ENCODE results near the gene ETV5. TPM values are rescaled to one million over a fixed set of nuclear protein-coding genes. Genes with fewer than 3 reads are reported as not detected.

The ETV5 gene
- total and polyA plus RNA-seq, 2 donors (not counting 3 experiments of a cell fraction or from before 2014, with no cell fraction given) = 8.8 to 40.9 TPM

DNA sequence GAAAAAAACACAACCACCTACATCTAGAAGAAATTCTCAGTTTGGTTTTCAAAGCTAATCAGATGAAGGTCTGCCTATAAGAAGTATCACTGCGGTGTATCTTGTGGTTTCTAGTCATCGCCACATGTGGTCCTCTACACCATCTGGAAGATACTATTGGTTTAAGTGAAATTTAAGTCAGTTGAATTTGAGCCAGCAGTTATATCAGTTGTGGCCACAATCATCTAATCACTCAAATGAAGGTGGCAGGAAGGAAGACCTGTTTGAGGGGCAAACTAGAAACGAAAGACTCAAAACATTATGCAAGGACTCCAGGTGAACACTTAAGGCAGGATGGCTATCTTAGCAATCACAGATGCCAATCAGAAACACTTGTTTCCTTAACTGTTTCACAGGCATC lies 48.7 kb downstream of the ETV5 start:
- H3K4me2 ChIP-seq (ENCODE audit: insufficient read depth, low read length) = no peak overlapping the region
- no peaks in the 10 kb centered on the region for H4K20me1 ChIP-seq (replicated peaks; ENCODE audit: control insufficient read depth, extremely low read depth, insufficient read depth, low read length)
- intact Hi-C loops (cut with micrococcal nuclease) (no loop called here), dilution Hi-C loops (cut with MboI; ENCODE audit: extremely low pct_ligation_motif_present, low sequenced_read_pairs) (no loop called here)
- TF ChIP-seq, protein P1, sequence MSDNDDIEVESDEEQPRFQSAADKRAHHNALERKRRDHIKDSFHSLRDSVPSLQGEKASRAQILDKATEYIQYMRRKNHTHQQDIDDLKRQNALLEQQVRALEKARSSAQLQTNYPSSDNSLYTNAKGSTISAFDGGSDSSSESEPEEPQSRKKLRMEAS (IDR thresholded peaks at IDR 0.05; ENCODE audit: insufficient read depth, insufficient read length) = no peak
- TF ChIP-seq POLR2AphosphoS5 (IDR thresholded peaks at IDR 0.05; ENCODE audit: insufficient read depth, low read depth, low read length) (no peak), MYC (IDR thresholded peaks at IDR 0.05; ENCODE audit: low read depth, low read length) (no peak), FOS (IDR thresholded peaks at IDR 0.05; ENCODE audit: borderline replicate concordance, insufficient read depth, low read length) (no peak), GATA2 (IDR thresholded peaks at IDR 0.05; ENCODE audit: insufficient read depth, insufficient read length, low read depth, low read length) (no peak), EZH2 (IDR thresholded peaks at IDR 0.05; ENCODE audit: borderline replicate concordance, low read depth, low read length, severe bottlenecking) (no peak), POLR2A (IDR thresholded peaks at IDR 0.05; ENCODE audit: low read depth, low read length) (no peak), JUN (IDR thresholded peaks at IDR 0.05; ENCODE audit: borderline replicate concordance, insufficient read depth, insufficient read length, low read depth) (no peak)
- TF ChIP-seq, protein P2, sequence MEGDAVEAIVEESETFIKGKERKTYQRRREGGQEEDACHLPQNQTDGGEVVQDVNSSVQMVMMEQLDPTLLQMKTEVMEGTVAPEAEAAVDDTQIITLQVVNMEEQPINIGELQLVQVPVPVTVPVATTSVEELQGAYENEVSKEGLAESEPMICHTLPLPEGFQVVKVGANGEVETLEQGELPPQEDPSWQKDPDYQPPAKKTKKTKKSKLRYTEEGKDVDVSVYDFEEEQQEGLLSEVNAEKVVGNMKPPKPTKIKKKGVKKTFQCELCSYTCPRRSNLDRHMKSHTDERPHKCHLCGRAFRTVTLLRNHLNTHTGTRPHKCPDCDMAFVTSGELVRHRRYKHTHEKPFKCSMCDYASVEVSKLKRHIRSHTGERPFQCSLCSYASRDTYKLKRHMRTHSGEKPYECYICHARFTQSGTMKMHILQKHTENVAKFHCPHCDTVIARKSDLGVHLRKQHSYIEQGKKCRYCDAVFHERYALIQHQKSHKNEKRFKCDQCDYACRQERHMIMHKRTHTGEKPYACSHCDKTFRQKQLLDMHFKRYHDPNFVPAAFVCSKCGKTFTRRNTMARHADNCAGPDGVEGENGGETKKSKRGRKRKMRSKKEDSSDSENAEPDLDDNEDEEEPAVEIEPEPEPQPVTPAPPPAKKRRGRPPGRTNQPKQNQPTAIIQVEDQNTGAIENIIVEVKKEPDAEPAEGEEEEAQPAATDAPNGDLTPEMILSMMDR (IDR thresholded peaks at IDR 0.05; ENCODE audit: extremely low read depth in 1 of 2, insufficient read depth in 1 of 2, low read depth in 1 of 2, low read length in 2 of 2) = no peak
- peaks cover 3 to 11% of the 10 kb centered on the region in 2 experiments for H3K36me3 ChIP-seq (ENCODE audit: control insufficient read depth in 2 of 2, extremely low read depth in 1 of 2, insufficient read depth in 2 of 2, low read length in 2 of 2)
- no peak for DNase-seq (ENCODE audit: low read depth, low spot score)
- H3K27ac ChIP-seq (ENCODE audit: insufficient read depth, low read depth, low read length) = no peak overlapping the region
- ChIA-PET CTCF (no interaction called here), POLR2A (no interaction called here)
- no peak overlapping the region for H3K4me3 ChIP-seq (replicated peaks in 1 of 3; ENCODE audit: insufficient read depth in 1 of 3, low read depth in 1 of 3, low read length in 3 of 3)
- no peaks in the 10 kb centered on the region for H3K9me1 ChIP-seq (replicated peaks; ENCODE audit: control insufficient read depth, extremely low read depth, insufficient read depth, low read length)
- no peak overlapping the region for H3K9ac ChIP-seq (replicated peaks; ENCODE audit: extremely low read depth, insufficient read depth, low read length)
- FAIRE-seq = no peak
- no TSS peak for BruUV-seq (replicated peaks)
- no peaks in the 10 kb centered on the region for H3K27me3 ChIP-seq (ENCODE audit: control insufficient read depth in 2 of 2, insufficient read depth in 2 of 2, low read length in 2 of 2)
- H3K79me2 ChIP-seq (ENCODE audit: control insufficient read depth, insufficient read depth, low read length) = no peaks in the 10 kb centered on the region
- no peaks in the 10 kb centered on the region for H3K9me3 ChIP-seq (replicated peaks; ENCODE audit: control insufficient read depth, insufficient read depth, low read length)
- H3K4me1 ChIP-seq (ENCODE audit: control insufficient read depth, extremely low read depth, insufficient read depth, low read length) = no peaks in the 10 kb centered on the region
- H2AFZ ChIP-seq (ENCODE audit: low read depth, low read length) = no peak overlapping the region
